A673 (cell line): ENCODE measurements around the gene L3MBTL3.

Experiments
- EZH2 ChIP-seq: fragments of 200-600 bp; sonication (generic); IDR thresholded peaks from 2 replicates; pipeline ENCODE4 v1.6.1; 2017; ENCODE audit warnings: borderline replicate concordance, low read depth, mild to moderate bottlenecking, mixed read lengths, antibody characterized with exemption, low read length; ENCODE audit not compliant: poor library complexity, severe bottlenecking
- TF ChIP-seq, protein P1 (sequence below): fragments of 300-800, 200-600 bp; sonication (generic); conservative IDR thresholded peaks from 2 replicates; pipeline ENCODE4 v1.5.1; 2017; ENCODE audit warnings: low read depth, mild to moderate bottlenecking, antibody characterized with exemption, low read length, moderate library complexity, mixed read lengths

DNA sequence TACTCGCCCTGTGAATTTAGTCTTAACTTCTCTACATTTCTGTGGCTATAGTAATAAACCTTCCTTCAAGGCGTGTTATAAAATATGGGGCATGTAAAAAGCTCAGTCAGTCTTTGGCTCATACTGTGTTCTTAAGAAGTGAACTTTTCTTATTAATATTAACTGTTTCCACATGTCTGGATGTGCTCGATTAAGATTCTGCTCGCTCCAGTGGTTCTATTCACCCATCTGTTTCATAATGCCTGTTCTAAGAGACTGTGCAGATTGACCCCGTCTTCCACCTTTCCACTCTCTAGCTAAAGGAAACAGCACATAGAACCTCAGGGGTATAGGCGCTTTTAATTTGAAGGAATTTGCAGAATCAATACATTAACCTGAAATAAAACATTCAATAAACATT, 99.9 kb downstream of the L3MBTL3 start:
- TF ChIP-seq, protein P1, sequence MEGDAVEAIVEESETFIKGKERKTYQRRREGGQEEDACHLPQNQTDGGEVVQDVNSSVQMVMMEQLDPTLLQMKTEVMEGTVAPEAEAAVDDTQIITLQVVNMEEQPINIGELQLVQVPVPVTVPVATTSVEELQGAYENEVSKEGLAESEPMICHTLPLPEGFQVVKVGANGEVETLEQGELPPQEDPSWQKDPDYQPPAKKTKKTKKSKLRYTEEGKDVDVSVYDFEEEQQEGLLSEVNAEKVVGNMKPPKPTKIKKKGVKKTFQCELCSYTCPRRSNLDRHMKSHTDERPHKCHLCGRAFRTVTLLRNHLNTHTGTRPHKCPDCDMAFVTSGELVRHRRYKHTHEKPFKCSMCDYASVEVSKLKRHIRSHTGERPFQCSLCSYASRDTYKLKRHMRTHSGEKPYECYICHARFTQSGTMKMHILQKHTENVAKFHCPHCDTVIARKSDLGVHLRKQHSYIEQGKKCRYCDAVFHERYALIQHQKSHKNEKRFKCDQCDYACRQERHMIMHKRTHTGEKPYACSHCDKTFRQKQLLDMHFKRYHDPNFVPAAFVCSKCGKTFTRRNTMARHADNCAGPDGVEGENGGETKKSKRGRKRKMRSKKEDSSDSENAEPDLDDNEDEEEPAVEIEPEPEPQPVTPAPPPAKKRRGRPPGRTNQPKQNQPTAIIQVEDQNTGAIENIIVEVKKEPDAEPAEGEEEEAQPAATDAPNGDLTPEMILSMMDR, result no peak
- TF ChIP-seq EZH2, result no peak
